CD14-positive monocyte (primary cell): Measurements from ENCODE around the gene RMND5A. TPM values are rescaled to one million over a fixed set of nuclear protein-coding genes. Genes with fewer than 3 reads are reported as not detected.
A peak's percentile ranks its signal among the peaks of the same experiment; 100 is the strongest.
"Not testable (repeated sequence)": the region's sequence is repeated elsewhere in the genome, so short reads cannot be mapped to it uniquely, and the experiment has no call there.

ENCODE experiments used
- DNase-seq, 3 donors: peaks; one replicate each; pipeline ENCODE4 v3.0.0-alpha.2; 2011 to 2022
- H2AFZ ChIP-seq: 2 replicates; pipeline ENCODE4 v1.6.0; 2012; ENCODE audit warnings: mild to moderate bottlenecking, low read depth, low read length, inconsistent platforms; ENCODE audit not compliant: insufficient read depth, poor library complexity, severe bottlenecking
- H3K27ac ChIP-seq, 2 donors: 1 replicate in 1 of 2; 2 replicates in 1 of 2; pipeline ENCODE4 v1.5.1; 2012 to 2013; ENCODE audit warnings: low read length in 2 of 2, control low read depth in 1 of 2, inconsistent platforms in 1 of 2, low read depth in 1 of 2, mild to moderate bottlenecking in 1 of 2
- H3K27me3 ChIP-seq, 2 donors: one replicate each; pipeline versions ENCODE4 v1.6.0 to v1.6.1; 2011 to 2013; ENCODE audit warnings: low read length in 2 of 2; ENCODE audit not compliant: control insufficient read depth in 2 of 2, insufficient read depth in 2 of 2
- H3K36me3 ChIP-seq, 2 donors: replicated peaks in 1 of 2; 1 replicate in 1 of 2; 2 replicates in 1 of 2; pipeline versions ENCODE4 v1.5.1 to v1.6.1; 2012 to 2013; ENCODE audit warnings: low read length in 2 of 2, control low read depth in 1 of 2, inconsistent platforms in 1 of 2, mild to moderate bottlenecking in 1 of 2; ENCODE audit not compliant: insufficient read depth in 2 of 2, control insufficient read depth in 1 of 2
- H3K4me1 ChIP-seq, 2 donors: 1 replicate in 1 of 2; 2 replicates in 1 of 2; pipeline versions ENCODE4 v1.5.1 to v1.6.1; 2012 to 2013; ENCODE audit warnings: low read length in 2 of 2, control low read depth in 1 of 2, inconsistent platforms in 1 of 2, mild to moderate bottlenecking in 1 of 2, moderate library complexity in 1 of 2; ENCODE audit not compliant: insufficient read depth in 2 of 2, control insufficient read depth in 1 of 2
- H3K4me2 ChIP-seq: replicated peaks from 2 replicates; pipeline ENCODE3; 2012; ENCODE audit warnings: low read length, moderate library complexity, mild to moderate bottlenecking; ENCODE audit not compliant: poor library complexity, severe bottlenecking; ENCODE audit errors: extremely low read depth
- H3K4me3 ChIP-seq, 3 experiments: fragments of 200-600 bp in 1 of 3; sonication (generic) in 1 of 3; replicated peaks in 1 of 3; 1 replicate in 2 of 3; 2 replicates in 1 of 3; pipeline ENCODE4 v1.5.1; 2011 to 2013; ENCODE audit warnings: low read length in 3 of 3, mild to moderate bottlenecking in 3 of 3, control low read depth in 2 of 3, low read depth in 2 of 3, inconsistent platforms in 1 of 3, moderate library complexity in 1 of 3
- H3K79me2 ChIP-seq: 2 replicates; pipeline ENCODE4 v1.6.0; 2012; ENCODE audit warnings: mild to moderate bottlenecking, control low read depth, inconsistent platforms, low read length, moderate library complexity; ENCODE audit not compliant: insufficient read depth
- H3K9ac ChIP-seq: 2 replicates; pipeline ENCODE4 v1.6.0; 2017; ENCODE audit warnings: low read length, mild to moderate bottlenecking; ENCODE audit not compliant: insufficient read depth, poor library complexity, severe bottlenecking
- H3K9me3 ChIP-seq, 2 donors: replicated peaks in 1 of 2; 1 replicate in 1 of 2; 2 replicates in 1 of 2; pipeline versions ENCODE4 v1.5.1 to v1.6.1; 2012 to 2013; ENCODE audit warnings: low read length in 2 of 2, control low read depth in 1 of 2; ENCODE audit not compliant: control insufficient read depth in 1 of 2, insufficient read depth in 1 of 2
- H4K20me1 ChIP-seq: 2 replicates; pipeline ENCODE4 v1.6.0; 2012; ENCODE audit warnings: mild to moderate bottlenecking, low read length, control low read depth, moderate library complexity; ENCODE audit not compliant: insufficient read depth
- H3K27ac Mint-ChIP-seq, 7 donors: one replicate each; pipeline ENCODE4 v1.8.0; 2020; ENCODE audit warnings: mild to moderate bottlenecking in 7 of 7, mixed read lengths in 7 of 7, moderate library complexity in 6 of 7, inconsistent platforms in 2 of 7
- H3K27me3 Mint-ChIP-seq, 3 donors: one replicate each; pipeline ENCODE4 v1.8.0; 2021 to 2022; ENCODE audit warnings: low read depth in 3 of 3, mild to moderate bottlenecking in 3 of 3, mixed read lengths in 3 of 3, moderate library complexity in 3 of 3, inconsistent platforms in 1 of 3
- H3K36me3 Mint-ChIP-seq, 2 donors: one replicate each; pipeline ENCODE4 v1.8.0; 2020; ENCODE audit warnings: mixed read lengths in 2 of 2, inconsistent platforms in 1 of 2, mild to moderate bottlenecking in 1 of 2
- H3K4me1 Mint-ChIP-seq: one replicate; pipeline ENCODE4 v1.8.0; 2020; ENCODE audit warnings: mild to moderate bottlenecking, mixed read lengths
- H3K4me3 Mint-ChIP-seq, 2 donors: one replicate each; pipeline ENCODE4 v1.8.0; 2020; ENCODE audit warnings: mild to moderate bottlenecking in 2 of 2, mixed read lengths in 2 of 2, moderate library complexity in 1 of 2
- H3K9me3 Mint-ChIP-seq, 7 donors: one replicate each; pipeline ENCODE4 v1.8.0; 2020 to 2022; ENCODE audit warnings: mixed read lengths in 7 of 7, mild to moderate bottlenecking in 6 of 7, moderate library complexity in 6 of 7, inconsistent platforms in 2 of 7
- WGBS: methylation state at CpG from one replicate; pipeline ENCODE4 v1.1.5; 2013; ENCODE audit warnings: missing lambda C conversion rate; ENCODE audit not compliant: insufficient coverage; 5-methylcytosine and 5-hydroxymethylcytosine counted together
- intact Hi-C, 2 donors: fragments of 100-400 bp; cut with micrococcal nuclease; formaldehyde crosslinking; loops; one replicate each; pipeline versions ENCODE4 v1.15.0 to v1.15.1; 2023
- polyA plus RNA-seq, 3 donors: library from polyadenylated mRNA; depleted of rRNA in 1 of 3; unstranded in 2 of 3; stranded (reverse) in 1 of 3; fragments of 300-500 nt in 2 of 3; fragments of >200 nt in 1 of 3; fragmentation: Illumina TruSeq in 2 of 3; gene quantifications; 1 replicate in 2 of 3; 2 replicates in 1 of 3; pipeline ENCODE4 v1.2.3, GENCODE V29; 2012 to 2021
- TF ChIP-seq, protein P1 (sequence below): fragments of 200-600 bp; IDR thresholded peaks from one replicate; pipeline ENCODE4 v1.8.0; 2022; ENCODE audit warnings: antibody characterized with exemption, mild to moderate bottlenecking

The RMND5A gene
- polyA plus RNA-seq, 3 donors: 18.5 to 20.3 (median 18.9) TPM

DNA sequence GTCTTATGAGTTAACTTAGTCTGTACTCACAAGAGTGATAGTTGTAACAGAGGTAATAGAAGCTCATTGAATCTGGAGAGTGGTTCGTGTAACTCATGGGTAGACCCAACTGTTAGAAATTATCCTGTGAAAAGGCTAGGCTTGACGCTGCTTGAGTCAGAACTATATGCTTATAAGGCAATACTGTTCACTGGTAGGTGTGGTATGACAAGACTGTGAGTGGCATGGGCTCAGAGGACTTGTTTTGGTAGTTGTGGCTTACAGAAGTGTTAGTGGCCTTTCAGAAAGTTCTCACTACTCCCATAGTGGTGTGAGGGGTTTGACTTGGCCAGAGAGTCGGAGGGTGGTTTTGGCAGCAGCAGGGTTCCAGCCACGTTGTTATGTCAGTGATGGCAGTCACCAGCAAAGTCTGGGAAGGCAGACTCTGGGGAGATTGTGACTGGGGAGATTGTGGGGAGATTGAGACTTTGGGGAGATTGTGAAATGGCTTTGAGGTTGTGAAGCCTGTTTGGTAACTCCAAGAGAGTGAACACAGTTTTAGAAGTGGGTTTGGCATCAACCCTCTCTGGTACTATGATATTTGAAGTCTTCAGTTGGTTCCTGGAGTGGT lies 21.9 kb downstream of the RMND5A start:
- intact Hi-C loops, H3K27me3 ChIP-seq, H2AFZ ChIP-seq, DNase-seq, H3K4me3 Mint-ChIP-seq, H3K4me2 ChIP-seq, H3K9me3 Mint-ChIP-seq, H3K4me1 ChIP-seq, H3K9me3 ChIP-seq, H3K4me1 Mint-ChIP-seq, H3K4me3 ChIP-seq, H3K9ac ChIP-seq, H3K27me3 Mint-ChIP-seq, H3K27ac ChIP-seq: not testable (repeated sequence)
- WGBS: no CpG with 5 or more reads among the region's 4 CpGs
- Histone ChIP-seq H4K20me1 (peaks cover 43% of the 10 kb centered on the region), H3K79me2 (peaks cover 24% of the 10 kb centered on the region), H3K36me3 (peaks cover 28 to 40% of the 10 kb centered on the region in 2 donors)
- Mint-ChIP-seq H3K27ac (peak overlapping the region in 2 of 7 donors; percentile 75 to 77), H3K36me3 (peaks cover 29 to 34% of the 10 kb centered on the region in 2 donors)

DNA sequence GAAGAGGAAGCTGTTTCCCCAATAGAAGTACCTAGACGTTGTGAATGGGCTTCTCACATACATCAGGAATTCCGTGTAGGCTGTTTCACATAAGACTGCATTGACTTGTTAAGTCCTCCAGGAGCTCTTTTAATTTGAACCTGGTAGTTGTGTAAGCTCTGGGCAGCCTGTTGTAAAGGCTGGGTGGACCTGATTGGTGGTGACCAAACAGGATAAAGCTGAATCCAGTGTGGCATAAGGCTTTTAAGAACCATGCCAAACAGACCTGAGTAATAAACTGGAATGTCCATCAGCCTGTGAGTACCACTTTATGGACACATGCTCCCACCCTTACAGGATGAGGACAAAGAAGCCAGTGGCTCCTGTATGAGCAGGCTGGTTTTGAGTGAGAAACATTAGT lies 24.1 kb downstream of the RMND5A start:
- TF ChIP-seq, protein P1, sequence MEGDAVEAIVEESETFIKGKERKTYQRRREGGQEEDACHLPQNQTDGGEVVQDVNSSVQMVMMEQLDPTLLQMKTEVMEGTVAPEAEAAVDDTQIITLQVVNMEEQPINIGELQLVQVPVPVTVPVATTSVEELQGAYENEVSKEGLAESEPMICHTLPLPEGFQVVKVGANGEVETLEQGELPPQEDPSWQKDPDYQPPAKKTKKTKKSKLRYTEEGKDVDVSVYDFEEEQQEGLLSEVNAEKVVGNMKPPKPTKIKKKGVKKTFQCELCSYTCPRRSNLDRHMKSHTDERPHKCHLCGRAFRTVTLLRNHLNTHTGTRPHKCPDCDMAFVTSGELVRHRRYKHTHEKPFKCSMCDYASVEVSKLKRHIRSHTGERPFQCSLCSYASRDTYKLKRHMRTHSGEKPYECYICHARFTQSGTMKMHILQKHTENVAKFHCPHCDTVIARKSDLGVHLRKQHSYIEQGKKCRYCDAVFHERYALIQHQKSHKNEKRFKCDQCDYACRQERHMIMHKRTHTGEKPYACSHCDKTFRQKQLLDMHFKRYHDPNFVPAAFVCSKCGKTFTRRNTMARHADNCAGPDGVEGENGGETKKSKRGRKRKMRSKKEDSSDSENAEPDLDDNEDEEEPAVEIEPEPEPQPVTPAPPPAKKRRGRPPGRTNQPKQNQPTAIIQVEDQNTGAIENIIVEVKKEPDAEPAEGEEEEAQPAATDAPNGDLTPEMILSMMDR: no peak
- H3K27me3 ChIP-seq: no peaks in the 10 kb centered on the region
- H3K4me2 ChIP-seq: no peak overlapping the region
- Mint-ChIP-seq H3K27ac (peak overlapping the region in 1 of 7 donors; percentile 30), H3K4me3 (no peak overlapping the region), H3K36me3 (peaks cover 37 to 44% of the 10 kb centered on the region in 2 donors), H3K27me3 (no peaks in the 10 kb centered on the region), H3K4me1 (peaks cover 8% of the 10 kb centered on the region), H3K9me3 (peaks cover 0 to 4% (median 2%) of the 10 kb centered on the region in 7 donors)
- peaks cover 63% of the 10 kb centered on the region for H4K20me1 ChIP-seq
- no peak overlapping the region for H2AFZ ChIP-seq
- H3K27ac ChIP-seq: no peak overlapping the region
- no peak overlapping the region for H3K4me3 ChIP-seq
- no peak for DNase-seq
- H3K9ac ChIP-seq: no peak overlapping the region
- intact Hi-C loops: no loop called here
- H3K36me3 ChIP-seq: peaks cover 30 to 49% of the 10 kb centered on the region in 2 donors
- H3K9me3 ChIP-seq: peaks cover 0 to under 1% of the 10 kb centered on the region in 2 donors
- peaks cover 45% of the 10 kb centered on the region for H3K79me2 ChIP-seq
- 100% methylated on average over 1 of the region's 2 CpGs for WGBS
- peaks cover 0 to 7% of the 10 kb centered on the region in 2 donors for H3K4me1 ChIP-seq
